ENCODE results near the gene IQSEC2. TPM values are rescaled to one million over a fixed set of nuclear protein-coding genes. Genes with fewer than 3 reads are reported as not detected.

IQSEC2 gene
- total and polyA plus RNA-seq, 9 of the 15 experiments (the other 6 are each of a cell fraction or from before 2014, with no cell fraction given): 2.7 to 41.8 (median 20.1) TPM

- H3K4me2 ChIP-seq (ENCODE audit: insufficient read depth, low read length): peak overlapping the region; percentile 74
- H3K27ac ChIP-seq (ENCODE audit: extremely low read depth, low read depth, low read length): no peak overlapping the region
- in situ Hi-C loops (cut with MboI) (no loop called here), intact Hi-C loops (cut with micrococcal nuclease) (no loop called here)
- 0 out of 2 replicates have a peak, but pooled peaks cover 3% of the 10 kb centered on the region for H3K9me3 ChIP-seq (replicated peaks; ENCODE audit: control insufficient read depth, insufficient read depth, low read depth, low read length)
- FAIRE-seq (no peak), ATAC-seq (no peak), DNase-seq (ENCODE audit: extremely low read depth in 1 of 4, low spot score in 3 of 4) (peak in 2 of 4 experiments; percentile 38)
- BruUV-seq (replicated peaks): no TSS peak
- peaks cover 43% of the 10 kb centered on the region for H3K79me2 ChIP-seq (ENCODE audit: control insufficient read depth, insufficient read depth, low read length)
- H3K9me1 ChIP-seq (ENCODE audit: control insufficient read depth, insufficient read depth, low read length): no peaks in the 10 kb centered on the region
- CTCF ChIA-PET (ENCODE audit: low intra/inter-chr PET ratio): no interaction called here
- no peak overlapping the region; the same call in 1 of the 2 replicates for H2AFZ ChIP-seq (ENCODE audit: low read depth, low read length)
- no peaks in the 10 kb centered on the region for H4K20me1 ChIP-seq (replicated peaks; ENCODE audit: control insufficient read depth, insufficient read depth, low read length)
- 26% methylated on average over 10 of the region's 13 CpGs for WGBS (ENCODE audit: insufficient coverage, low coverage, missing lambda C conversion rate)
- H3K4me3 ChIP-seq: peak overlapping the region; percentile 49; the same call in 1 of the 2 replicates
- peaks cover 40 to 50% of the 10 kb centered on the region in 2 experiments; a peak in 4 of 5 replicates for H3K4me1 ChIP-seq (replicated peaks in 1 of 2; ENCODE audit: control insufficient read depth in 2 of 2, insufficient read depth in 2 of 2, low read length in 2 of 2)
- peaks cover 12% of the 10 kb centered on the region; the same call in 2 of the 3 replicates for H3K36me3 ChIP-seq (ENCODE audit: control insufficient read depth, insufficient read depth, low read length)
- peak overlapping the region in 1 of 2 experiments; percentile 85; a peak in 2 of 4 replicates for H3K9ac ChIP-seq (ENCODE audit: insufficient read depth in 1 of 2, low read depth in 2 of 2, low read length in 2 of 2)
- POLR2A ChIA-PET: interaction anchor here (0.9 kb wide), 1 partner anchor 15 kb away, joined by 3 read pairs; no protein-coding TSS in a partner anchor
- H3K27me3 ChIP-seq (ENCODE audit: control insufficient read depth in 2 of 2, insufficient read depth in 2 of 2, low read length in 2 of 2): no peaks in the 10 kb centered on the region
- TF ChIP-seq PHF20 (IDR thresholded peaks at IDR 0.05; ENCODE audit: partially characterized antibody): no peak
- no peak for TF ChIP-seq MAFK (IDR thresholded peaks at IDR 0.05; ENCODE audit: low read length)
- TF ChIP-seq ARHGAP35 (IDR thresholded peaks at IDR 0.05; ENCODE audit: partially characterized antibody): no peak
- no peak for TF ChIP-seq KHSRP (IDR thresholded peaks at IDR 0.05)
- TF ChIP-seq PCBP2 (IDR thresholded peaks at IDR 0.05; ENCODE audit: low read depth, low read length, poor library complexity, severe bottlenecking): no peak
- no peak for TF ChIP-seq RAD21 (CRISPR knock-in tag; conservative IDR thresholded peaks at IDR 0.05 in 1 of 2, IDR thresholded peaks at IDR 0.05 in 1 of 2)
- no peak for TF ChIP-seq POLR2B (IDR thresholded peaks at IDR 0.05; ENCODE audit: low read depth, partially characterized antibody)
- no peak for TF ChIP-seq SMARCA4 (IDR thresholded peaks at IDR 0.05)
- TF ChIP-seq, protein P1, sequence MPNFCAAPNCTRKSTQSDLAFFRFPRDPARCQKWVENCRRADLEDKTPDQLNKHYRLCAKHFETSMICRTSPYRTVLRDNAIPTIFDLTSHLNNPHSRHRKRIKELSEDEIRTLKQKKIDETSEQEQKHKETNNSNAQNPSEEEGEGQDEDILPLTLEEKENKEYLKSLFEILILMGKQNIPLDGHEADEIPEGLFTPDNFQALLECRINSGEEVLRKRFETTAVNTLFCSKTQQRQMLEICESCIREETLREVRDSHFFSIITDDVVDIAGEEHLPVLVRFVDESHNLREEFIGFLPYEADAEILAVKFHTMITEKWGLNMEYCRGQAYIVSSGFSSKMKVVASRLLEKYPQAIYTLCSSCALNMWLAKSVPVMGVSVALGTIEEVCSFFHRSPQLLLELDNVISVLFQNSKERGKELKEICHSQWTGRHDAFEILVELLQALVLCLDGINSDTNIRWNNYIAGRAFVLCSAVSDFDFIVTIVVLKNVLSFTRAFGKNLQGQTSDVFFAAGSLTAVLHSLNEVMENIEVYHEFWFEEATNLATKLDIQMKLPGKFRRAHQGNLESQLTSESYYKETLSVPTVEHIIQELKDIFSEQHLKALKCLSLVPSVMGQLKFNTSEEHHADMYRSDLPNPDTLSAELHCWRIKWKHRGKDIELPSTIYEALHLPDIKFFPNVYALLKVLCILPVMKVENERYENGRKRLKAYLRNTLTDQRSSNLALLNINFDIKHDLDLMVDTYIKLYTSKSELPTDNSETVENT (CRISPR knock-in tag; IDR thresholded peaks at IDR 0.05): no peak
- TF ChIP-seq E2F6 (IDR thresholded peaks at IDR 0.05; ENCODE audit: borderline replicate concordance in 1 of 2, extremely low read depth in 1 of 2, insufficient read depth in 1 of 2, insufficient read length in 1 of 2, low read depth in 1 of 2, low read length in 1 of 2, poor library complexity in 1 of 2, severe bottlenecking in 1 of 2): peak in 1 of 2 experiments; percentile 13
- TF ChIP-seq, protein P2, sequence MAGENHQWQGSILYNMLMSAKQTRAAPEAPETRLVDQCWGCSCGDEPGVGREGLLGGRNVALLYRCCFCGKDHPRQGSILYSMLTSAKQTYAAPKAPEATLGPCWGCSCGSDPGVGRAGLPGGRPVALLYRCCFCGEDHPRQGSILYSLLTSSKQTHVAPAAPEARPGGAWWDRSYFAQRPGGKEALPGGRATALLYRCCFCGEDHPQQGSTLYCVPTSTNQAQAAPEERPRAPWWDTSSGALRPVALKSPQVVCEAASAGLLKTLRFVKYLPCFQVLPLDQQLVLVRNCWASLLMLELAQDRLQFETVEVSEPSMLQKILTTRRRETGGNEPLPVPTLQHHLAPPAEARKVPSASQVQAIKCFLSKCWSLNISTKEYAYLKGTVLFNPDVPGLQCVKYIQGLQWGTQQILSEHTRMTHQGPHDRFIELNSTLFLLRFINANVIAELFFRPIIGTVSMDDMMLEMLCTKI (IDR thresholded peaks at IDR 0.05; ENCODE audit: partially characterized antibody): no peak
- no peak for TF ChIP-seq POLR2H (tag; IDR thresholded peaks at IDR 0.05; ENCODE audit: low read depth)
- TF ChIP-seq GABPA (tag; conservative IDR thresholded peaks at IDR 0.05; ENCODE audit: low read depth): no peak
- TF ChIP-seq KLF13 (tag; IDR thresholded peaks at IDR 0.05; ENCODE audit: borderline replicate concordance, low read depth): no peak
- no peak for TF ChIP-seq SRF (CRISPR knock-in tag; IDR thresholded peaks at IDR 0.05)
Measured at GRCh38 chrX:53257166-53257565, 24.2 kb downstream of the IQSEC2 start.

Data from K562 (cell line).